A673 (cell line): ENCODE data around the gene CRNKL1.

Experiments used
- CTCF ChIP-seq: fragments of 300-800, 200-600 bp; sonication (generic); conservative IDR thresholded peaks from 2 replicates; pipeline ENCODE4 v1.5.1; 2017; ENCODE audit warnings: low read depth, mild to moderate bottlenecking, antibody characterized with exemption, low read length, moderate library complexity, mixed read lengths
- EZH2 ChIP-seq: fragments of 200-600 bp; sonication (generic); IDR thresholded peaks from 2 replicates; pipeline ENCODE4 v1.6.1; 2017; ENCODE audit warnings: borderline replicate concordance, low read depth, mild to moderate bottlenecking, mixed read lengths, antibody characterized with exemption, low read length; ENCODE audit not compliant: poor library complexity, severe bottlenecking

- TF ChIP-seq CTCF (no peak), EZH2 (no peak)
Measured at GRCh38 chr20:20065361-20065760, 13.1 kb upstream of the CRNKL1 start.
